ENCODE results near the gene HGFAC.

Gene HGFAC

DNA sequence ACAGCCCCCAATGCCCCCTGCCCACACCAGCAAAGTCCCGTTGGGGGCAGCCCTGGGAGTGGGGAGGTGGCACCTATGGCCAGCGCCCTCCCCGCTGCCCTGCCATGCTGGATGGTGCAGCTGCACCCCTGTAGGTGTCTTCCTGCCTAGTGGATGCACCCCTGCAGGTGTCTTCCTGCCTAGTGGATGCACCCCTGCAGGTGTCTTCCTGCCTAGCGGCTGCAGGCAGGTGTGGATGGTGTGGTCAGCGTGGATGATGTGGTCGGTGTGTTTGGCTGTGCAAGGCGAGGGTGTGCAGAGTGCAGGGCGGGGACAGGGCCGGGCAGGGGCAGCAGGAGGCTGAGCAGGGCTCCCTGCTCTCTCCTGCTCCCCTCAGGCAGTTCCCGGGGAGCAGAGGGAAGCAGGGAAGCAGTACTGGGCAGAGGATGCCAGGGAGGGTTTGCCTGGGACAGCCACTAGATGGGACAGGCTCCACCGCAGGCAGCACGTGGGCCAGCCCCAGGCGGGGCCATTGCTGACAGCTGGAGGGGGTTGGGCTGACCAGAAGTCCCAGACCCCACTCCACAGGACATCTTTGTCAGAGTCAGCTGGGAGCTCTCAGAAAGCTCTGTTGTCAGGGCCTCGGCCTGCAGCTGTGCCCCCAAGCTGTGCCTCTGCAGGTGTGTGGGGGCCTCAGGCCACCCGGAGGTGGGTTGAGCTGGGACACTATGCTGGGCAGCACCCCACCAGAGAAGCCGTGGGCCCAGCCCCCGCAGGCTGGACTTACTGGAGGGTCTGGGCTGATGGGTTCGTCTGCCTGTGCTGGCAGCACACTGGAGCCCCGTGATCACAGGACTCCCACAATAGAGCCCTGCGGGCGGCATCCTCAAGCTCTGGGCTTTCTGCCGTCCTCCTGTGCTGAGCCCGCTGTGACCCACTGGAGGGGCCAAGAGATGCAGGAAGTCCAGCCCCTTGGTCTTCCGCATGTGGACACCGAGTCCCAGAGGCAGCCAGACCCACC lies 45.1 kb downstream of the HGFAC start:
- DNase-seq (ENCODE audit: low read depth), result peak; percentile 14

DNA sequence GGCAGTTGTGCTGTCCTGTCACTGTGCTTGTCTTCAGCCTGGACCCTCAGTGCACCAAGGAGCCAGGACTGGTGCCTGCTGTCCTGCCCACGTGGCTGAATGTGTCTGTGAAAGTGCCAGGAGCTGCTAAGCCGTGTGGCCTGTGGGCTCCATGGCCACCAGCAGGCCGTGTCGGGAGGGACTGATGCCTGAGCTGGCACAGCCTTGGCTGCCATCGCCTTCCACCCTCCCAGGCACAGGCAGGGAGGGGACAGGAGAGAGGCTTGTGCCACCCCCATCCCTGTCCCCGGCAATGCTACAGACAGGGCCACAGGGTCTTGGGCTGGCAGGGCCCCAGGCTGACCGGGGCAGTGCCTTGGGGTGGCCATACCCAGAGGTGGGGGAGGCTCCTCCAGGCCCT lies 46.1 kb downstream of the HGFAC start:
- no peak for DNase-seq (ENCODE audit: low read depth)

DNA sequence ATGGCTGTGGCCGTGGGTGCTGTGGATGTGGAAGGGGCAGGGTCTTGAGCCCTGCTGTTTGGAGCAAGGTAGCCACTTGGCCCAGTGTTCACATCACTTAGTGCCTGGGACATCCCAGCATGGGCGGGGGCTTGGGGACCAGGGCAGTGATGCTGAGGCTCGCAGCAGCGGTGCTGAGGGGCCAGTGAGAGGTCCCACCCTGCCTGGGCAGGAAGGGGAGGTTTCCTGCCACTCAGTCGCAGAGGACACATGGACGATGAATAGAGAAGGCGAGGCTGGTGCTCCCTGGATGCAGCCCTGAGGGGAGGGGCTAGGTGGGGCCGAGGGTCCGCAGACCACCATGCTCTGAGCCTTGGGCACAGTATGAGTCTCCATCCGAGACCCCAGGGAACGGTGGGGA lies 47.1 kb downstream of the HGFAC start:
- DNase-seq (ENCODE audit: low read depth), result no peak

DNA sequence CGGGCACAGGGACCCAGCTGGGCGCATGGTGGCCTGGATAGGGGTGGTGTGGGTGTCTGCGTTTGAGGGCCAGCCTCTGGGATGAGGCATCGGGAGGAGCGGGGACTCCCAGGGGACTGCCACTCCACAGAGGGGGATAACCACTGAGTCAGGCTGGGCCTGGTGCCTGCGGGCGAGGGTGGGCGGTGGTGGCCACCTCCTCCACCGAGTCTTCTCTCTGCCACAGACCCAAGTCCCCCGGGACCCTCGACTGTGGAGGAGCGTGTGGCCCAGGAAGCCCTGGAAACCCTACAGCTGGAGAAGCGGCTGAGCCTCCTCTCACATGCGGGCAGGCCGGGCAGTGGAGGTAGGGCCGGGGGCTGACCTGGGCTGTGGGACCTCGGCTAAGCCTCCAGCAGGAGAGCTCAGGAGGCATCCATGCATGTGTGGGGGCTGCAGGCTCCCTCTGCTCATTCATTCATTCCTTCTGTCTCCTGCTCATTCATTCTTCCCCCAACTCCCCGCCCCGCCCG lies 47.7 kb downstream of the HGFAC start:
- no peak for DNase-seq (ENCODE audit: low read depth)

DNA sequence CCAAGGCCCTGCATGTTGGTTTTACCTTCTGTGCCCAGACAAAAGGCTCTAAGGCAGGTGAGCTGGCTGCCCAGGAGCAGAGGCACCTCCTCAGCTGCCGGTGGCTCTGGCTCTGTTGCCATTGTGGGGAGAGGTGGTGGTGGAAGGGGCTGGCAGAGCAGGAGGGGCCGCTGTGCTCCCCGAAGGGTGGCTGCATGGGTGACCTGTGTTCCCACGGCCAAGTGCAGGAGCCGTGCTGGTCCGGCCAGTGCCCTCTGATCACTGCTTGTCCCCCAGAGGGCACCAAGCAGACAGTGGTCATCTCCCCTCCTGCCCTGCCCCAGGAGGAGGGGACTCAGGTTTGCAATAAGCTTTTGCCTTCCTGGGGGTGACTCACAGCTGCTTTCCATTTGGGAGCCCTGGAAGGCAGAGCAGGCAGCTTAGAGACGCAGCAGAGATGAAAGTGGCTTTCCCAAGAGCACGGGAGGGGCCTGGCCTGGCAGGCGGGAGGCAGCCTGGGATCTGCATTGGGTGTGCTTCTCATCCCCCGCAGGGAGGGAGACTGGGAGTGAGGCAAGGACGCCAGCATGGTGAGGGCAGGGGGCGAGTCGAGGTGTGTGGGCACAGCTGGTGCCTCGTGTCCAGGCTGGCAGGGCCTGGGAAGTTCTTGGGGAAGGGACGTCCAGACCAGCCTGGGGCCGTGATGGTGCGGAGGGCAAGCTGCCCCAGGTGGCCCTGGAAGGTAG lies 50.1 kb downstream of the HGFAC start:
- DNase-seq (ENCODE audit: low read depth), result no peak

DNA sequence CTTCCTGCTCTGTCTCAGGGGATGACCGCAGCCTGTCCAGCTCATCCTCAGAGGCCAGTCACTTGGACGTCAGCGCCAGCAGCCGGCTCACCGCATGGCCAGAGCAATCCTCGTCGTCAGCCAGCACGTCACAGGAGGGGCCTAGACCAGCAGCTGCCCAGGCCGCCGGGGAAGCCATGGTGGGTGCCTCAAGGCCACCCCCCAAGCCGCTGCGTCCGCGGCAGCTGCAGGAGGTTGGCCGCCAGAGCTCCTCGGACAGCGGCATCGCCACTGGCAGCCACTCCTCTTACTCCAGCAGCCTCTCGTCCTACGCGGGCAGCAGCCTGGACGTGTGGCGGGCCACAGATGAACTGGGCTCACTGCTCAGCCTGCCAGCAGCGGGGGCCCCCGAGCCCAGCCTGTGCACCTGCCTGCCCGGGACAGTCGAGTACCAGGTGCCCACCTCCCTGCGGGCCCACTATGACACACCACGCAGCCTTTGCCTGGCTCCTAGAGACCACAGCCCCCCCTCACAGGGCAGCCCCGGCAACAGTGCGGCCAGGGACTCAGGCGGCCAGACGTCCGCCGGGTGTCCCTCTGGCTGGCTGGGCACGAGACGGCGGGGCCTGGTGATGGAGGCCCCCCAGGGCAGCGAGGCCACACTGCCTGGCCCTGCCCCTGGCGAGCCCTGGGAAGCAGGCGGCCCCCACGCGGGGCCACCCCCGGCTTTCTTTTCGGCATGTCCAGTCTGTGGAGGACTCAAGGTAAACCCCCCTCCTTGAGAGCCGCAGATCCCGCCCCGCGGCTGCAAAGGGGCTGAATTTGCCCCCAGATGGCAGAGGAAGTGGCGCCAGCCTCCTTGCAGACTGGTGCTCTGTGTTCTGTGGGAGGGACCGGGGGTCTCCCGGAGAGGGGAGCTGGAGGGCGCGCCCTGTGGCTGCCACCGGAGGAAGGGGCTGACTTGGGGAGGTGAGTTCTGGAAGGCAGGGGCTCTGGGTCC lies 51.3 kb downstream of the HGFAC start:
- DNase-seq (ENCODE audit: low read depth), result no peak

DNA sequence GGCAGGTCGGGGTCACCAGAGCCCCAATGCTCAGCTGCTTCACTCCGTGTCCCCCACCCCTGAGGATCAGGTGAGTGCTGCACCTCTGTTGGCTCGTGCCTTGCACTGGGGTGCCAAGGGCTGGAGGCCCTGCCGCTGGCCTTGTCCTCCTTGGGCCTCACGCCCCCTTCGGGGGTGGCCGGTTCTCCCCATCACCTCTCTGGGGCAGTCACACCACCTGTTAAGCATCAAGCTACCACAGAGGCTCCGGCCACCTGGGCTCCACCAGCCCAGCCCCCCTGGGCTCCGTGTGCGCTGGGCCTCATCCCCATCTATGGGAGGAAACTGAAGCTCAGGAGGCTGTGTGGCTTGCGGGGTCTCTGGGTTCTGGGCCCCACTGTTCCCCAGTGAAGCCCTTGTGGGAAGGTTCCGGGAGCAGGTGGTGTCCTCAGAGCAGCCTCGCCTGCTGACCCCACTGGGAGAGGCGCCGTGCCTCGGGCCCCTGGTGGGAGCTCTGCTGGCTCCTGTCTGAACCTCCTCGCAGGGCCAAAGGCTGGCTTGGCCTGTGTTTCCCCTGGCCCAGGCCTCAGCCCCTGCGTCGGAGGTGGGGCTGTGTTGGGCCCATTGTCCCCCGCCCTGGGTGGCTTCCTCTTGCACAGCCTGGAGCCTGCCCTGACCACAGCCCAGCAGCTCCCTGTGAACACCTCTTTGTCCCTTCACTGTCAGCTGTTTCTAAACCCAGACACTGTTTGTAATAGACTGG lies 52.1 kb downstream of the HGFAC start:
- DNase-seq (ENCODE audit: low read depth), result no peak

DNA sequence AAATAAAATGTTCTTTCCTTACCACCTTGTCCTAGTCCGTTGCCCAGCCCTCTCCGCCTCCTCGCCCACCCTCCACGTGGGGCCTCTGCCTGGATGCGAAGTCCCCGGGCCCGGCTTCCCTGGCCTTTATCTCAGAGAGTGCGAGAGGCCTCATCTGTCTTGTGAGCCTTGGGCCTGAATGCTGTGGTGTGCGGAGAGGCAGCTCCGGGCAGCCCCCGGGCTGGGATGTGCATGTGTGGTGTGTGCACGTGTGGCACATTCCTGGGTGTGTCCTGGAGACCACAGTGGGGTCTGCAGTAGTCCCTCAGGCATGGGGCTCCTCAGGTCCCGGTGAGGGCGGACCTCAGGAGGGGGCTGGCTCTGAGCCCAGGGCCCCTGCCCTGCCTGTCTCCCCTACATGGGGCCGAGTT lies 52.7 kb downstream of the HGFAC start:
- DNase-seq (ENCODE audit: low read depth), result no peak

DNA sequence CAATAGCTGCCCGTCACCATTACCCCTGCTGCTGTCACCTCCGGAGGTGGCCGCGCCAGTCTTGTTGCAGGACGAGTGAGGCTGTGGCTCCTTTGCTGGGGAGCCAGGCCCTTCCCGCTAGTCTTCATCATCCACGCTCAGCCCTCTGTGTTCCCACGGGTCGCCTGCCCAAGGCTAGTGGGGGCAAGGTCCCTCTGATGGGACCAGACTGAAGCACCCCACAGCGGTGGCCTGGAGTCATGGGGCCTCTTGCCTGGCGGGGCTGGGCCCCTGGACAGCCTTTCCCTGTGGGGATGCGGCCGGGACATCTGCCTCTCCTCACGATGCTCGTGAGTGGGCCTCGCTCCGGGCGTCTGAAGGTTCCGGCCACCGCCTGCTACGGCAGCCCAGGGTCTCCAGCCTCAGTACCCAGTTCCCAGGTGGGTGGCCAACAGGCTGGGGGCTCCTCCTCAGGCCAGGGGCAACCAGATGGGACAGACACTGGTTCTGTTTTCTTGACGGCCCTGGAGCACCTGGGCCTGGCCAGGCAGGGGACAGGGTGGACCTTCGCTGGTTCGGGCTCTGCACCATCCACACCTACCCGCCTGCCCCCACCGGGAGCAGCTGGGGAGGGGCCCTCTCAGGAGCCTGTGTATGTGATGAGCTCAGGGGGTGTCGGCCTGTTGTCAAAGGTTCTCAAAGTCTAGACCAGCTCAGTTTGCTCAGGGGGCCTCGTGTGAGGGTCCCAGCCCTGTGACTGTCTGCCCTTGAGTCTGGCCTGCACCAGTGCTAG lies 53.6 kb downstream of the HGFAC start:
- DNase-seq (ENCODE audit: low read depth), result no peak

DNA sequence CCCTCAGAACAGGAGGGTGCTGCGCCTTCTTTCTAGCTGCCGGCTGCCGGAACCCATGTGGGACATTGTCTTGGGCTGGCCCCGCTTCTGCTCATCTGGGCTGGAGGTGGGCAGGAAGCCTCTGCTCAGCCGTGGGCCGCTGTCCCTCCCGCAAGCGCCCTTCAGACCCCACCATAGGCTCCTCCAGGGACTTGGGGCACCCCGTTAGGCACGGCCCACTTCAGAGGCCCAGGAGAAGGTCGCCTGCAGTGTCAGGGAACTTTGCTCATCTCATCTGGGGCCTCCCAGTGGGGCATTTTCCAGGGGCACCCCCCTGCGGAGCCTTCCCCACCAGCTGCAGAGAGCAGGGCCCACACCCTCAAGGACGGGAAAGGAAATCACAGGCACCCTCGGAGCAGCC lies 54.3 kb downstream of the HGFAC start:
- no peak for DNase-seq (ENCODE audit: low read depth)

DNA sequence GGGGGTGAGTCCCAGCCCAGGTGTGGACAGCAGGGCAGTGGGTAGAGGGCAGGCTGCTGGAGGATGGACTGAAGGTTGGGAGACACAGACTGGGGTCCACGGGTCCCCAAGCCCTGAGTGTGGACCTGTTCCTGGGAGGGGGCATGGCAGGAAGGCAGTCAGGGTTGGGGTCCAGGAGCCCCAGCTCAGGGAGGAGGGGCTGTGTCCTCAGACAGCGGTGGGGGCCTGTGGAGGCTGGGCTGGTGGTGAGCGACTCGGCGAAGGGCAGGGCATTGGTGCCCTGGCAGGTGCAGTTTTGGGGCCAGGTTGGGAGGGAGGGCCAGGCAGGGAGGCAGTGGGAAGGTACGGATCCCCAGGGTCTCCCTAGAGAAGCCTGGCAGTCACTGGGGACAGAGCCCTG lies 55.3 kb downstream of the HGFAC start:
- no peak for DNase-seq (ENCODE audit: low read depth)

DNA sequence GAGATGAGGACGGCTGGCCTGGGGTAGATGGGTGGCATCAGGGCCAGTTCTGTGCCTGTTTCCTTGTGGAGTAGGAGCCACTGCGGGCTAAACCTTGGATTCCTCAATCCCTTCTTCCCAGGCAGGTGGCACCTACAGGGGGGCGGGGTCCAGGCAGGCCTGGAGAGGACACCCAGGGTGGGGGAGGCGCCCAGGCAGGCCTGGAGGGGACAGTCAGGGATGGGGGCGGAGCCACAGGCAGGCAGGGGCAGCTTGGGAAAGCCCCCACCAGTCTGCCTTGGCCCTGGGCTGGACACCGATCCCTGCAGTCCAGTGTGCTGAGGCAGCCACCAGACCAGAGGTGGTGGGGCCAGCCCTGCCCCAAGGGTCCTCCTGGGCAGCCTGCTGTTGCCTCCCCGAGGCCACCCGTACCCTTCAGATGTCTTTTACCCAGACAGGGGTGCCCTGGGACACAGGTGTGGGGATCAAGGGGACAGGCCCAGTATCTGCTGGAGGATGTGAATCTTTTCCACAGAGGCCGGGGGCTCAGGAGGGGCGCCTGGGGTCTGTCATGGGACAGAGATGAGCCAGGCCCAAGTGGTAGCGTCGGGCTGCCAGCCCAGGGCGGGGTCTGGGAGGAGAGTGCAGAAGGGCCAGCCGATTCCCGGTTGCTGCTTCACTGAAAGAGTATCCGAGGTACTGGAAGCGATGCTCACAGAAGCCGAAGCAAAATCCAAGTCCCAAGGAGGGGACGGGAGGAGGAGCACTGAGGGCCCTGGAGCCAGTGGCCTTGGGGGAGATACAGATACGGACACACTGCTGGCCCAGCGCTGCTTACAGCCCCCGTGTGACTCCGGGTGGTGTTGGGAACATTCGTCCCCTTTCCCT lies 56.0 kb downstream of the HGFAC start:
- no peak for DNase-seq (ENCODE audit: low read depth)

DNA sequence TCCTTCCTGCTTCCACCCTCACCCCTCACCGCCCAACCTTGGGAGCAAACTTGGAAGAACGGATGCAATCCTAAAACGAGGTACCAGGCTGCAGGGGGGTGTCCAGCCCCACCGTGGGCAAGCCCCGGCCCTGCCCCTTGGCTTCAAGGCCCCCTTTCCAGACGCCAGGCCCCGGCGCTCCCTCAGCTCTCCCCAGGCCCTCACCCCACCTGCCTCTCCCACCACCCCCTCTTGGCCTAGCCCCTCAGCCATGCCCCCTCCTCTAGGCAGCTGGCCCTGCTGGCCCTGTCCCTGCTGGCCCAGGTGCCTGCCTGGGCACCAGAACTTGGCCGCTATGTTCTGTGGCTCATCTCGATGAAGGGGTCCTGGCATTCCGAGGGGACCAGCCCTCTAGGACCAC lies 56.6 kb downstream of the HGFAC start:
- no peak for DNase-seq (ENCODE audit: low read depth)
